GM18907 (cell line): ENCODE data around the gene HSP90AB1.
A peak's percentile ranks its signal among the peaks of the same experiment; 100 is the strongest.

ENCODE experiments used
- ATAC-seq: cut with Tn5 transposase; IDR thresholded peaks from one replicate; pipeline ENCODE4 v1.9.1; 2021; ENCODE audit warnings: mild to moderate bottlenecking, moderate library complexity; ENCODE audit not compliant: unreplicated experiment

The HSP90AB1 gene

GRCh38 chr6:44246663-44247337, at the start of gene HSP90AB1:
Gene HSP90AB1 (plus strand): TSS chr6:44247101. CDS start chr6:44248630, 1,529 bp downstream.
- peak; percentile 68 for ATAC-seq

GRCh38 chr6:44198684-44199083, 48.2 kb upstream of the HSP90AB1 start:
- ATAC-seq: no peak

- ATAC-seq: no peak
These were observed 47.0 kb upstream of the HSP90AB1 start for GRCh38 chr6:44199883-44200282.

- ATAC-seq: no peak
These were observed 45.7 kb upstream of the HSP90AB1 start for GRCh38 chr6:44201200-44201599.

- ATAC-seq: no peak
These were observed 45.1 kb upstream of the HSP90AB1 start for GRCh38 chr6:44201638-44202303.

GRCh38 chr6:44202332-44202971, 44.4 kb upstream of the HSP90AB1 start:
- no peak for ATAC-seq

GRCh38 chr6:44202972-44203750, 43.7 kb upstream of the HSP90AB1 start:
- no peak for ATAC-seq

- ATAC-seq: no peak
These were observed 42.9 kb upstream of the HSP90AB1 start for GRCh38 chr6:44203955-44204354.

- no peak for ATAC-seq
These were observed 38.9 kb upstream of the HSP90AB1 start for GRCh38 chr6:44207966-44208365.

GRCh38 chr6:44211284-44211683, 35.6 kb upstream of the HSP90AB1 start:
- ATAC-seq: no peak

- ATAC-seq: no peak
These were observed 32.6 kb upstream of the HSP90AB1 start for GRCh38 chr6:44214307-44214706.

- no peak for ATAC-seq
These were observed 30.1 kb upstream of the HSP90AB1 start, which contains the start of gene MYMX for GRCh38 chr6:44216677-44217331. Gene MYMX (plus strand): TSS chr6:44216926. CDS start chr6:44217472, 546 bp downstream.

GRCh38 chr6:44217332-44218143, 29.4 kb upstream of the HSP90AB1 start:
- no peak for ATAC-seq

- peak; percentile 54 for ATAC-seq
These were observed 27.7 kb upstream of the HSP90AB1 start for GRCh38 chr6:44219053-44219814.

- no peak for ATAC-seq
These were observed 26.8 kb upstream of the HSP90AB1 start for GRCh38 chr6:44219815-44220784.

GRCh38 chr6:44220913-44221290, 26.0 kb upstream of the HSP90AB1 start:
- ATAC-seq: no peak

GRCh38 chr6:44221291-44221960, 25.5 kb upstream of the HSP90AB1 start:
- ATAC-seq: no peak
